Middle frontal gyrus (tissue), 1 donor: ENCODE measurements around the gene ADSS1.

Experiments used
- DNase-seq: peaks from one replicate; pipeline ENCODE4 v3.0.0-alpha.2; 2015; ENCODE audit warnings: low spot score; ENCODE audit errors: extremely low spot score

ADSS1 gene

DNA sequence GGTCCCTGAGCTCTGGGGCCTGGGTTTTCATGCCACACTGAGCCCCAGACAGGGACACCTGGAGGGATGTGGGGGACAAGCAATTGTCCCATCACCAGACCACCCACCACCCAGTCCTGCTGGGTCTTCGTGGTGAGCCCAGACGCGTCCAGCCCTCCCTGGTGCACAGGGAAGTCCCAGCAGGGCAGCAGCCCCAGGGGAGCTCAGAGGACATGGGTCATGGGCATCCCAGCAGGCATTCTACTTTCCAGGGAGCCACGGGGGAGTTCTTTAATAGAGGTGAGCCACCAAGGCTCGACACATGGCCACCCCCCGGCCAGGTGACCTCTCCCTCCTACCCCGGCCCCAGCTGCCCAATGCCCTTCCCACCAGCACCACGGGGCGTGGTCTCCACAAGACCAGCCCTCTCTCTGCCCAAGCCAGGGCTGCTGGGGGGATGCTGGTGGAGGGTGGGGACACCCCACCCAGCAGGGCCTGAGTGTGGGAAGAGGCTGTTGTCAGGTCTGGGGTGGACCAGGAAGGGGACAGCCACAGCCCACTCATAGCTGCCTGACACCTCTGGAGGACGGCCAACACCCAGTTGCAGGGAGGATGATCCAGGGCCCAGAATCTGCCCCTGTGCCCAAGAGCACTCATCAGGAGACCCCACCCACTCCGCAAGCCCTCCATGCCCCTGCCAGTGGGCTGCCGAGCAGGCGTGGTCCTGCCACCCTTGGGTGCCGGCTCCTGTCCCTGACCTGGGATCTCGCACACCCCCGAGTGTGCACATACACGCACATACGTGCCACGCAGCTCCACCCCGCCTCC, 57.4 kb downstream of the ADSS1 start:
- DNase-seq: no peak

DNA sequence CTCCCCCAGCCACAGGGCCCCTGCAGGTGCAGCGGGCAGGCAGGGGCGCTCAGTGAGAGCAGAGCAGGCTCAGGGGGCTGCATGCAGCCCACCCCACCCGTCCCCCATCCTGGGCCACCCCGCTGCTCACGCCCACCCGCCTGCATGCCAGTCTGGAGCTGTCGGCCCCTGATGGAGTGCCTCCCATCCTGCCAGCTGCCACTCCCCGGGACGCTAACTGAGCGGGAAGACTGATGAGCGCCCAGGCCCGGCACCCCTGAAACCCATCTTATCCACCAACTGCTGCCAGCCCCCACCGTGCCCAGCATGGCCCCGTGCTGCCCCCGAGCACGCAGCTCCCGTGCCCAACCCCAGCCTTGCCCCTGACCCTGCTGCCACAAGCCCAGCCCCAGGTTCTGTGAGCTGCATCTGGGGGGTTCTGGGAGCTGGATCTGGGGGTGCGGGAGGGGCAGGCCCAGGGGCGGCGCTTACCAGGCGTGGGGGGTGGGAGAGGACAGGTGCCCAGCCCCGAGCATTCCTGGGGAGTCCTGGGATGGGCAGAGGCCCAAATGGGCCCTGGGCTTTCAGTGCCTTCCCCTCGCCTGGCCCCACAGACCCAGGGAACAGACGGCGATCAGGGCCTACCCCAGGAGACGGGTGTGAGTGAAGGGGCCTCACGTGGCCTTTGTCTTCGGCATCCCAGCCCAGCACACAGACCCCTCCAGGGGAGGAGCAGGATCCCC, 58.2 kb downstream of the ADSS1 start:
- no peak for DNase-seq

DNA sequence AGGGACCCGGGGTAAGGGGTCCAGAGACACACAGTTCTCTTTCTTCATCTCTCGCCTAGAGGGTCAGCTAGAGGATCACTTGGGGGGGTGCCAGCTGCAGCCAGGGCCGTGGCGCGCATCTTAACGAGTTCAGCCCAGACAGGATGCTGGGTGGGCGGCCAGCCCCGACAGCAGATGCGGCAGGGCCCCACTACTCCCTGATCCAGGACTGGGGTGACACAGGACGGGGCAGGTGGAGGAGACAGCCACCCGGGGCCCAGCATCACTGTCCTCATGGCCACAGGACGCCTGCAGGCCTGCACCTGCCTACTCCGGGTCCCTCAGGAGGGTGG, 58.7 kb downstream of the ADSS1 start:
- DNase-seq: no peak

DNA sequence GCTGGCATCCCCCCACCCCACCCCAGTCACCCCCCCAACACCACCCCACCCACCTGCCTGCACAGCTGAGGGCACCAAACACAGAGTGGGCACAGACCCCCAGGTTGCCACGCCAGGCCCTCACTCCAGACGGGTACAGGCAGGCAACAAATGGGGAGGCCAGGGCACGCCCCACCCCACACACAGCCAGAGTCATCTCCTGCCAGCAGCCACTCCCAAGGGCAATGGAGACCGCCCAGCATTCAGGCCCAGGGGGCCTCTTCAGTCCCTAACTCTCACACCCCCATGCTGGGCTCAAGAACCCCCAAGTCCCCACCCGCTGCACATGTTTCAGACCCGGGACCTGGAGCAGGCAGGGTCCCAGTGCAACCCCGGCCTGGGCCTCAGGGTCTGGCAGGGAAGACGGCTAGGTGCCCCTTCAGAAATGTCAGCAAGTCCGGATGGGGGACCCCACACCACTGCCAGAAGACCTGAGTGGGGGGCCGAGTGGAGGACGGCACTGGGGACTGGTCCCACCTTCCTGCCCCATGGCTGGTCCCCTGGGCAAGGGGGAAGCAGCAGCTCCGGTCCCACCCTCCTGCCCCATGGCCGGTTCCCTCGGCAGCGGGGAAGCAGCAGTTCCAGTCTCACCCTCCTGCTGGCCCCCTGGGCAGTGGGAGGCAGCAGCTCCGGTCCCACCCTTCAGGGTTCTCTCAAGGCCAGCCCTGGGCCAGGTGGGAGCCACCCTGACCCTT, 59.6 kb downstream of the ADSS1 start:
- no peak for DNase-seq

DNA sequence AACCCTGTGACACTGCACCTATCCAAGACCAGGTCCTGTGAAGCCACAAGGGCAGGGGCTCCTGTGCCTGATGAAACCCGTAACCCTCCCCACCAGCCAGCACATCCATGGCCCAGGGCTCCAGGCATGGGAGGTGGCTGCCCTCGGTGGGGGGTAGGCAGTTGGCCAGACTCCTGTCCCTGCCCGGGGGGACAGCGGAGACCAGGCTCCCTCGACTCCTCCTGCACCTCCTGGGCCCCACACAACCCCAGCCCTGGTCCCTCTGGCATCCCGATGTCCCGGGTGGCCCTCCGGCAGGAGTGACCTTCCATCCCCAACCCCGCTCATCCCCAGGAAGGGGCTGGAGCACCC, 60.2 kb downstream of the ADSS1 start:
- no peak for DNase-seq

DNA sequence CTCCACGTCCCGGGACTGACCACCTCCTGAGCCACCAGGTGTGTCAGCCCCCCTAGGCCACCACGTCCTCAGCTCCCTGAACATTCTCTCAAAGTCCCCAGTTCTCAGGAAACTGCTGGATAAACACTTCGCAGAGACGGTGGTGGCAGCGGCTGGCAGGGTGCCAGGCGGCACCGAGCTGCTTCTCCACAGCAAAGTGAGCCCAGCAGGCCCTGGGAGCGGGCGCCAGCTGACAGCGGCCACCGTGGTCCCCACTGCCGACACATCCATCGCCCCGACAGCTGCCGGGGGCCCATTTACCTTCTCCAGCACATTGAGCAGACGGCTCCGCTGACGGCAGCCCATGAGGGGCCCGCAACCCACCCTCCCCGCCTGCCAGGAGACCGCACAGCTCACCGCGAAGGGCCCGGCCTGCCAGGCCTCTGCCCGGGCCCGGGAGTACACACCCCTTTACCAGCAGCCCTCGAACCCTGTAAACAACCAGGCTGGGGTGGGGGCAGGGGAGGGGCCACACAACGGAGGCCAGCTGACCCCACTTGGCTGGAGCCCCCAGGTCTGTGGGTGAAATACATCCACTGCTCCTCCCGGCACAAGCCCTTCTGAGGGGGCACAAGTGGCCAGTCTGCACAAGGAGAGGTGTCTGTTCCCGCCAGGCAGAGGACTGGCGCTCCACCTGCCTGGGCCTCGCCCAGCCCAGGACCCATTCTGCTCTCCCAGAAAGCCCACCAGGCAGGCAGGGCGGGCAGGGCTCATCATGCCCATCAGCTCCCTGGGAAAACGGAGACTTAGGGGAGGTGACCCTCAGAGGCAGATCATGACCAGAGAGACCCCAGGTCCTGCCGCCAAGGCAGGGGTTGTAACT, 61.0 kb downstream of the ADSS1 start:
- DNase-seq: no peak

DNA sequence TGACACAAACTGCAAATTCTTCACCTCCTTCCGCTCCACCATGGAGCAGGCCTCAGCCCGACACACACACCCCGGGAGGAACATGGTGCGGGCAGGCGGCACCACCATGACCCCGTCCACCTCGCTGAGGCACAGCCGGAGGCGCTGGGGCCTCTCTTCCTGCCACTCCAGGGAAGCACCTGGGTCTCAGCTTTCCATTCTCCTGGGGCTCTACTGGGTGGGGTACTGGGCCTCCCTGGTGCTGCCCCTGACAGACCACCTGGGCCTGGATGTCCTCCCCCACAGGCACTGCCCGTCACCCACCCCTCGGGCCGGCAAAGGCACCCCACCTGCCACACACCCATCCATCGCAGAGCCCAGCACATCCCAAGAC, 61.7 kb downstream of the ADSS1 start:
- DNase-seq: no peak

DNA sequence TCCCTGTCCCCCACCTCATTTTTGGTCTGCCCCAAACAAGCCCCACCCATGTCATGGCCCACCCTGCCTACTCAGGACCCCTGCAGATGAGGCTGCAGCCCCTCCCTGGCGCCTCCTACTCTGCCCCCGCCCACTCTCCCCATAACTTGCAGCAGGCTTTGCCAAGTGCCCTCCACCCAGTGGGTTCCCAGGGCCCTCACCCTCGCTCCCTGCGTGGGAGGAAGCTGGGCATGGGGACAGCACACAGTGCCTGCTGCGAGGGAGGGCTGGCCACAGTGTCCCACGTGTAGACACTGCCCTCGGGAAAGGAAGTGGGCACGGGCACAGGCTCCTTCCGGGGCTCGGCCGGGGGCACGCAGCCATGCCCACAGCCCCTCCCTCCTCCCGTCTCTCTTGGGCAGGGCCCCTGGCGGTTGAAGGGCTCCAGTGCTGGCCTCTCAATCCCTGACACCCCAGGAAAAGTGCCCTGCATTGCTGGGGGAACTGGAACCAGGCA, 62.1 kb downstream of the ADSS1 start:
- DNase-seq: no peak

DNA sequence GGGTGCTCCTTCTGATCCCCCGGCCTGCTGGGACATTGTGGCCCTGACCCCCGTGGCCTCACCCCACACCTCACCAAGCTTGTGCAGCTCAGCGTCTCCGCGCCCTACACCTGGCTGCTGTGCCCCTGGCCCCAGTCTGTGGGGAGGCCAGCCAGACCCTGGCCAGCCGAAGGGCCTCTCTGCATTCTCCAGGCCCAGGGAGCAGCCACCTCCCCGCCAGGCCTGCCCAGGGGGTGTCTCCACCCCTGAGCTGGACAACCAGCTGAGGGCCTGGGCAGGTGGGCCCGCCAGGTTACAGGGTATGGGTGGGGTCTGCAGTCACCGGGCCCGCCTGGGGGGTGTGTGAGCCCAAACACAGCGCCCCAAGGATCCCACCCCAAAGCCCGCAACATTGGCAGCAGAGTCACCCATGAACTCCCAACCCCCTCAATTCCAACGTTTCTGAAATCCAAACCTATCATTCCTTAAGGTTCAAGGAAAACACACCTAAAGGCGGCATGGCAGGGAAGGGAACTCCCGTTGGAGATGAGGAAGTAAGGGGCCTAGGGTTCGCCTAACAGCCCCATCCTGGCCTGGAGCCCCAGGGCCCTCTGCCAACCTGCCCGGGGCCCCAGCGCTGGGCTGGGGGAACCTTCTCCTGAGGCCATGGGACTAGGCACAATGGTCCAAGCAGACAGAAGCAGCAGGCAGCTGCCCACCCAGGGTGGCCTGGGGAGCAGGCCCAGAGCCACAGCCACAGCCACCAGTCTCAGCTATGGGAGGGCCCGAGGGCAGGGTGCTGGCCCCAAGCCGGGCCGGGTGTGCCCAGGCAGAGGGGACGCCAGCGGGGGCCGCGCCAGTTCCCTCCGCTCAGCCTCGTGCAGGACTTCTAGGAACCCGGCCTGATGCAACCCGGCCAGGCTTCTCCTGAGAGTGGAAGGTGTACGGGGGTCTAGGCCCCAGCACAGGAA, 63.0 kb downstream of the ADSS1 start:
- no peak for DNase-seq

DNA sequence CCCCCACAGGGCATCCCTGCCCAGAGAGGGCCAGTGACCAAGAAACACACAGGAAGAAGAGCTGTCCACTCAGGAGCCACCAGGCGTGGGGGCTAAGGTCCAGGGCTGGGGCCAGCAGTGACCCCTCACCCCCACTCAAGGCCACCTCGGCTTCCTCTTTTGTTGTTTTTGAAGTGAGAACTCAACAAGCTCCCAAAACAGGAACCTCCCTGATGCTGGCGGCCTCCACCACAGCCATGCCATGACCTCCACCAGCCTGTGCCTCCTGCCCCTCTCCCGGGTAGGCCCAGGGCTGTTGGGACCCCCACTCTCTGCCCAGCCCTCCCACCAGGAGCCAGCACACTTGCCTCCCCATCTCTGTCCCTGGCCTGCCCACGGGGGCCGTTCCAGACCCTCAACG, 63.7 kb downstream of the ADSS1 start:
- no peak for DNase-seq

DNA sequence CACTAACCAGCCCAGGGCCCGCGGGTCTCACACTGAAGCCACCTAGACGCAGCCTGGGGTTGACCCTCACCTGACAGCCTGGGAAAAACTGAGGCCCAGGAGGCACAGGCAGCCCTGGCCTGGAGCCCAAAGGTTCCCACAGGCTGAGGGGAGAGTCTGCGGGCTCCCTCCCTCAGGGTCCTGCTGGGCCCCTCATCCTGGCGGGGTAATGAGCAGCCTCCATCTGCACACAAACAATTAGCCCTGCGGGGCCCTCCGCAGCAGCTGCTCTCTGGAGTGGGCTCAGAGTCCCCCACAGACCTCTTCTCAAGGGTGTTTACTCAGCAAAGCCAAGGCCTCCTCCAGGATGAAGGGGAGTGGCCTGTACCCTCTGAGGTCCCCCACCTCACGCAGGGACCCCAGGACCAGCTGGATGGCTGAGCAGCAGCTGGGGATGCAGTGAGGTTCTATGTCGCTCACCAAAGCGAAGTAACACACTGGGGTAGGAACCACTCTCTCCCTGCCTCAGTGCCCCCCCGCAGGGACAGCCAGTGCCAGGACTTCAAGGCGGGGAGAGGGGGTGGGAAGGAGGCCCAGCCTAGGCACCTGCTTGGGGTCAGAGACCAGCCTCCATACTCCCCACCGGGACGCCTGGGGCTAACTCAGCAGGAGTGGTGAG, 64.3 kb downstream of the ADSS1 start:
- no peak for DNase-seq

DNA sequence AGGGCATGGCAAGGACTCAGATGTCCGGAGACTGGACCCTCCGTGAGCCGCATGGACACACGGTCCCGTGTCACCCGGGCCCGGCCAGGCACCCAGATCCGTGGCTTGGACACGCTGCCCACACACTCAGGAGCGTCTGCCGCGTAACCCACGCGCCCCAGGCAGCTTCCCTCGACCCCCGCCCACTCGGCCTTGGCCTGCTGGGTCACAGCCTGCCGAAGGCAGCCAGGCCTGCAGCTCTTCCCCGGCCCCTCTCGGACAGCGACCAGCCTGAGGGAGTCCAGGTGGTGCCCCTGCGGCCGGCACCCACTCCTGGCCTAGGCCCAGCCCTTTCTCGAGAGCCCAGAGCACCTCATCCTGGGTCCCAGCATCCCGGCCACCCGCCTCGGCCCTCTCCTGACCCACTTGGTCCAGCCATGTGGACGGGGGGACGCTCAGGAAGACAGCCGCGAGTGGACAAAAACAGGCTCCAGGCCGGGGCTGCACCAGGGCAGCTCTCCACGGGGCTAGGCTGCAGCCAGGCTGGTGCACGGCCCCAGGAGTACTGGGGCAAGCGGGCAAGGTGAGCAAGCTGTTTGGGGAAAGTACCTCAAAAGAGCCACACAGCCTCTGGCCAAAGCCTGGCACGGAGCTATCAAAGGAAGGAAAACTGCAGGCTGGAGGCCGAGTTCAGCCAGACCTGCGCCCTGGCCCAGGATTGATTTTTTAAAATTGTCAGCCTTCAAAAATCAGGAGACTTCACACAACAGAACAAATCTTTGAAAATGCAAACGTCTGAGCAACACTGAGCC, 65.0 kb downstream of the ADSS1 start:
- DNase-seq: no peak

DNA sequence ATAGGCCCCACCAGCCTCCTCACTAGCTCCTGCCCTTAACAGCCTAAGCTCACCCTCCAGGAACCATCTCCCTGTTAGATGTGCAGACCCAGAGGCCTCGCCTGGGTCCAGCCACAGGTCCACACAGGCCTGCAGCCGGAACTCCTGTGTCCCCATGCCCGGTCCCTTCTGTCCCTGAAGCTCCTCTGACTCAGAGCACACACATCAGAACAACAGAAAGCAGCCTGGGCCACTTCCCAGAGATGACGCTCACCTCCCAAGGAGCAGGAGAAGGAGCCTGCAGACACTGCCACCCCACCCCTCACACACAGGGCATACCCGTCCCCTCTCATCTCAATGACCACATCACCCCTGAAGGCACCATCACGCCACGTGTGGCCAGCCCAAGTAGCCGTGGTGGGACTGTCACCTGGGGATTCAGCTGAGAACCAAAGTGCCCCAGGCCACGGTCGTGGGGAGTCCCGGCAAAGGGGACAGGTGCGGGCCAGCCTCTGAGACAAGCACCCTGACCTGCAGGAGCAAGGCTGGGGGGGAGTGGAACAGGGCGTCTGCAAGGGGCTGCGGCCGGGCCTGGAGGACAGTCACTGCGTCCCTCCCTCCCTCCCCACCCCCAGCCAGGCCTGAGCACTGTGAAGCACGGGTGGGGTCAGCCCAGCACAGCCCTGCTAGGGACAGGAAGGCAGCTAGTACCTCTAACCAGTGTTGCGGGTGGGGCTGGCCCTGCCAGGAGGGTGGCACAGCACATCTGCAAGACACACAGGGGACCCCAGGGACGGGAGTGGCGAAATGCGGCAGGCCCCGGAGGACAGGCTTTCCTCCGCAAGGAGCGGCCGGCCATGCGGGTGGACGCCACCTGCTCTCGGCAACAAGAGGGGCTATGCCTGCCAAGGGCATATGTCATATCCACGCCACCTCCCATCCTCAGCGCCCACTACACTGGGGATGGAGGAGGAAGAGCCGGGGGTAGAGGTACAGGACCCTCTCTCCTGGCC, 66.0 kb downstream of the ADSS1 start:
- DNase-seq: no peak

DNA sequence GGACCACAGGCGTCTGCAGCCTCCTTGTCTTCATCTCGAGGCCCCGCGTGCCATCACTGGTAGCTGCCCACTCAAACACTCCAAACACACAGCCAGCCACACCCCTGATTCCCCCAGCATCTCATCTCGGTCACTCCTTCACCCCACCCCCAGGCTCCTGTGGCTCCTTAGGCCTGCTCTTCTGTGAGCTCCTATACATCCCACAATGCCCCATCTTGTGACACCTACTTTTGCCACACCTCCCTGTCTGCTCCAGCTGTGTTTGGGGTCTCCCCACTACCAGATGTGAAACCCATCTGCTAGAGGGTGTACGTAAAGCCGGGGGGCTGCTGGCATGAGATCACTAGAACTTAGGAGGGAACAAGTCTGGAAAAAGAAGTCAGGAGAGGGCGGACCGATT, 67.4 kb downstream of the ADSS1 start:
- no peak for DNase-seq

DNA sequence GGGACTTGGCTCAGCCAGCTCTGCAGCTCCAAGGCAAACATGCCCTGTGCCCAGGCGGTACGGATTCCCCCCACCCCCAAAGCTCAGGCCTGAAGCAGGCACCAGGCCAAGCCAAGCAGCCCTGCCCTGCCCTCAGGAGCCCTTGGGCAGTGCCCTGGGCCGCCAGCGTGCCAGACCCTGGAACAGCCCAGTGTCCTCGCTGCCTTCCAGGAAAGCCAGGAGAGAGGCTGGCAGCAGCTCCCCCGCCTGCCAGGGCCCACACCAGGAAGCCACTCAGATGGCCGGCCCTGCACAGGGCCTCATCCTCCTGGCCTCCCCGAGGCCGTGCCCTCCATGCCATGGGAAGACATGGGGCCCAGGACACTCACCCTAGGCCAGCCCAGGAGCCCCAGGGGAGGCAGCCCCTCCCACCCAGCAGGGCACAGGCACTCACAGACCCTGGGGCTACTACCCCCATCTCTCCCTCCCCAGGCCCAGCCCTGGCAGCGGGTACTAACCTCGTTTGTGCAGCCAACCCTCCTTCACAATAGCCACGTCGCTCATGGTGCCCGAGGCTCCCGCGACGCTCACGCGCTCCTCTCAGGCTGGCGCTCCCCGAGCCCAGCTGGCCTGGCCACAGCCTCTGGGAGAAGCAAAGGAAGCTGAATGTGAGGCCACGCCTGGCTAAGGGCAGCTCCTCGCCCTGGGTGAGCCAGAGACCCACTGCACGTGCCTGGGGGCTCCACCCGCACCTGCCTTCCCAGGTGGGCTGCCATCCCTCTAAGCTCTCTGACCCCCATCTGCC, 68.3 kb downstream of the ADSS1 start:
- no peak for DNase-seq

DNA sequence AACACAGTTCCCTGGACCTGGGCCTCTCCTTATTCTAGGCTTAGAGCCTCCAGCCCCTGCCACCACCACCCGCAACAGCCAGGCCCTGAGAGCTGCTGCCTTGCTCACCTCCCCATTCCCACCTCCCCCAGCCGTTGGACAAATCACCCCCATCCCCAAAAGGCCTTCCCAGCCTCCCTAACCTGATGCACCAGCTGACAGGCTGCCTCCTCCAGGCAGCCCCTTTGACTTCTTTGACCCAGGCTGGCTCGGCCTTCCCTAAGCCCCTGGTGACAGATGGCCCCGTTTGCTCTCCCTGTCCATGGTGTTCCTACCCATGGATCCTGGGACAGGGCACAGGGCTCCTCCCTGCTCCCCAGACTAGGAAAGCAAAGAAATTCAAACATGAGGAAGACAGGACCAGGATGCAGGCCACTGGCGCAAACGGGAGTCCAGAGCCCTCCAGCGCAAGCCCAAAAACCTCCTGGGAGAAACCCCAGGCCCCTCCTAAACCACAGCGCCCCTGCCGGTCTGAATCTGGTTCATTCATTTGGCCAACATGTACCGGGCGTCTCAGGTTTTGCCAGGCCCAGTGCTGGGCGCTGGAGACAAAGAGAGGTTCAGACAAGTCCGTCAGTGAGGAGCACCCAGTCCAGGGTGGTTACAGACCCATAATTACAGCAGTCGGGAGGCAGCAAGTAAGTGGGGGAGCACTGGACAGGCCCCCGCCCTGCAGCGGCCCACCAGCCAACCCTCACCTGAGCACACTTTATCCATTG, 69.1 kb downstream of the ADSS1 start:
- no peak for DNase-seq

DNA sequence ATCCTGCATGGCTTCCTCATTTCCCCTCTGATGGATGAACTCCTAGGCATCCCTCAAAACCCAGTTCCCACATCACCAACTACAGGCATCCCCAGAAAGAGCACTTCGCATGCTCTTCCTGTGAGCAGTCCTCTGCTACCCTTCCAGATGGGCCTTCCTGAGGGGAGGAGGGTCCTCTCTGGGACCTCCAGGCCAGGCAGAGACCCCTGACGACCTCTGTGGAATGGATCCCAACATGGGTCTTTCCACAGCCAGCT, 69.6 kb downstream of the ADSS1 start:
- no peak for DNase-seq
